WTC11 (cell line): ENCODE results near the gene TNIP3. TPM values are rescaled to one million over a fixed set of nuclear protein-coding genes. Genes with fewer than 3 reads are reported as not detected.

Source experiments
- ATAC-seq: fragments of 200-7000 bp; cut with Tn5 transposase; 2 replicates; pipeline ENCODE4 v1.10.0; 2021; ENCODE audit warnings: mild to moderate bottlenecking, moderate library complexity
- CTCF ChIA-PET: fragments of 300-600 bp; sonication (Branson Sonifier 250); formaldehyde crosslinking; loops from one replicate; lab custom pipeline; 2021; ENCODE audit warnings: antibody characterized with exemption; lab: Charles Lee
- POLR2A ChIA-PET: fragments of 350-600 bp; sonication (Branson Sonifier 250); formaldehyde crosslinking; loops from one replicate; lab custom pipeline; 2021; ENCODE audit warnings: antibody characterized with exemption; lab: Charles Lee
- DNase-seq: peaks from one replicate; pipeline ENCODE4 v3.0.0; 2021; ENCODE audit warnings: low spot score
- H3K27ac Mint-ChIP-seq: 2 replicates; pipeline ENCODE4 v1.8.0; 2021; ENCODE audit warnings: mixed read lengths
- H3K27me3 Mint-ChIP-seq: 2 replicates; pipeline ENCODE4 v1.8.0; 2021; ENCODE audit warnings: low read depth, mild to moderate bottlenecking, moderate library complexity, mixed read lengths
- H3K36me3 Mint-ChIP-seq: 2 replicates; pipeline ENCODE4 v1.8.0; 2021; ENCODE audit warnings: mixed read lengths
- H3K4me1 Mint-ChIP-seq: 2 replicates; pipeline ENCODE4 v1.8.0; 2022; ENCODE audit warnings: mixed read lengths
- H3K4me3 Mint-ChIP-seq: 2 replicates; pipeline ENCODE4 v1.8.0; 2021; ENCODE audit warnings: mild to moderate bottlenecking, moderate library complexity, mixed read lengths
- H3K9me3 Mint-ChIP-seq: 2 replicates; pipeline ENCODE4 v1.8.0; 2021; ENCODE audit warnings: mixed read lengths
- FOXP4 ChIP-seq: sonication (generic); formaldehyde crosslinking; IDR thresholded peaks from 2 replicates; pipeline ENCODE4 v1.8.0; 2022; ENCODE audit warnings: mild to moderate bottlenecking, missing genetic modification reagents
- JAZF1 ChIP-seq: fragments of 250-450 bp; sonication (Bioruptor Pico); IDR thresholded peaks from 2 replicates; pipeline ENCODE4 v1.9.0; 2021; ENCODE audit warnings: moderate library complexity, mild to moderate bottlenecking, inconsistent platforms
- ZNF425 ChIP-seq: fragments of 250-450 bp; sonication (Bioruptor Pico); conservative IDR thresholded peaks from 2 replicates; pipeline ENCODE4 v1.9.0; 2021; ENCODE audit warnings: mild to moderate bottlenecking
- total RNA-seq: library from RNA; stranded (reverse); gene quantifications from 3 replicates; pipeline ENCODE4 v1.2.3, GENCODE V29; 2021
- TF ChIP-seq, protein P1 (sequence below): sonication (generic); formaldehyde crosslinking; conservative IDR thresholded peaks from 2 replicates; pipeline ENCODE4 v1.8.1; 2022; ENCODE audit warnings: mild to moderate bottlenecking, missing genetic modification reagents
- TF ChIP-seq, protein P2 (sequence below): fragments of 250-450 bp; sonication (Bioruptor Pico); IDR thresholded peaks from 2 replicates; pipeline ENCODE4 v1.9.0; 2021; ENCODE audit warnings: mild to moderate bottlenecking

TNIP3 gene
- total RNA-seq, 1 experiment from 2014 or later: not detected

- TF ChIP-seq, protein P1, sequence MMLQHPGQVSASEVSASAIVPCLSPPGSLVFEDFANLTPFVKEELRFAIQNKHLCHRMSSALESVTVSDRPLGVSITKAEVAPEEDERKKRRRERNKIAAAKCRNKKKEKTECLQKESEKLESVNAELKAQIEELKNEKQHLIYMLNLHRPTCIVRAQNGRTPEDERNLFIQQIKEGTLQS (CRISPR knock-in tag): no peak
Observed at GRCh38 chr4:121093261-121093660, 70.9 kb downstream of the TNIP3 start (continued).

DNA sequence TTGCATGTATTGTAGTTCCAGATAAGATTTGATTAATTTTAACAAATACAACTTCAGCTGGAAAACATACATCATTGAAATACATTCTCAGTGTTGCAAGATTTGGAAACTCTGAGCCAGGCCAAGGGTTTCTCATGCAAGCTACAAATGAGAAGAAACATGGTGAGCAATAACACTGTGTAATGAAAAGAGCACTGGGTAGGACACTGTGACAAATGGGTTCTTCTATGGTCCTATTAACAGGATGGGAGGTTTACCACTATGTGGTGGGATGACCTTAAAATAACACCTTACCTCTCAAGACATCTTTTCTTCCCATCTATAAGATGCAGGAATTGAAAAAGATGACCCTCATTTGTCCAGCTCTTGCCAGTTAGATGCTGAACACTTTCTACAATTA is 72.2 kb downstream of the TNIP3 start:
- no peak for ATAC-seq
- Mint-ChIP-seq H3K4me1 (no peaks in the 10 kb centered on the region), H3K27ac (no peak overlapping the region), H3K27me3 (no peaks in the 10 kb centered on the region), H3K4me3 (no peak overlapping the region), H3K36me3 (no peaks in the 10 kb centered on the region), H3K9me3 (no peaks in the 10 kb centered on the region)
- POLR2A ChIA-PET: no interaction called here
- CTCF ChIA-PET: no interaction called here
- DNase-seq: no peak
- TF ChIP-seq JAZF1: no peak
- TF ChIP-seq, protein P2, sequence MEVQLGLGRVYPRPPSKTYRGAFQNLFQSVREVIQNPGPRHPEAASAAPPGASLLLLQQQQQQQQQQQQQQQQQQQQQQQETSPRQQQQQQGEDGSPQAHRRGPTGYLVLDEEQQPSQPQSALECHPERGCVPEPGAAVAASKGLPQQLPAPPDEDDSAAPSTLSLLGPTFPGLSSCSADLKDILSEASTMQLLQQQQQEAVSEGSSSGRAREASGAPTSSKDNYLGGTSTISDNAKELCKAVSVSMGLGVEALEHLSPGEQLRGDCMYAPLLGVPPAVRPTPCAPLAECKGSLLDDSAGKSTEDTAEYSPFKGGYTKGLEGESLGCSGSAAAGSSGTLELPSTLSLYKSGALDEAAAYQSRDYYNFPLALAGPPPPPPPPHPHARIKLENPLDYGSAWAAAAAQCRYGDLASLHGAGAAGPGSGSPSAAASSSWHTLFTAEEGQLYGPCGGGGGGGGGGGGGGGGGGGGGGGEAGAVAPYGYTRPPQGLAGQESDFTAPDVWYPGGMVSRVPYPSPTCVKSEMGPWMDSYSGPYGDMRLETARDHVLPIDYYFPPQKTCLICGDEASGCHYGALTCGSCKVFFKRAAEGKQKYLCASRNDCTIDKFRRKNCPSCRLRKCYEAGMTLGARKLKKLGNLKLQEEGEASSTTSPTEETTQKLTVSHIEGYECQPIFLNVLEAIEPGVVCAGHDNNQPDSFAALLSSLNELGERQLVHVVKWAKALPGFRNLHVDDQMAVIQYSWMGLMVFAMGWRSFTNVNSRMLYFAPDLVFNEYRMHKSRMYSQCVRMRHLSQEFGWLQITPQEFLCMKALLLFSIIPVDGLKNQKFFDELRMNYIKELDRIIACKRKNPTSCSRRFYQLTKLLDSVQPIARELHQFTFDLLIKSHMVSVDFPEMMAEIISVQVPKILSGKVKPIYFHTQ: no peak
- TF ChIP-seq ZNF425 (CRISPR knock-in tag): no peak
- no peak for TF ChIP-seq FOXP4 (CRISPR knock-in tag)

- ATAC-seq: no peak
- Mint-ChIP-seq H3K36me3 (no peaks in the 10 kb centered on the region), H3K9me3 (peaks cover 9% of the 10 kb centered on the region; the same call in 1 of the 2 replicates), H3K27ac (no peak overlapping the region), H3K27me3 (no peaks in the 10 kb centered on the region), H3K4me3 (no peak overlapping the region), H3K4me1 (peaks cover 5% of the 10 kb centered on the region; the same call in 1 of the 2 replicates)
- ChIA-PET POLR2A (no interaction called here), CTCF (interaction anchor here (1.6 kb wide), 1 partner anchor 18 kb away, joined by 4 read pairs; no protein-coding TSS in a partner anchor)
- TF ChIP-seq FOXP4 (CRISPR knock-in tag): no peak
- no peak for DNase-seq
Observed at GRCh38 chr4:121088867-121089266, 75.3 kb downstream of the TNIP3 start.

Other genes starting within 250 kb of the TNIP3 start
- 31.3 to 47.0 TPM (median 32.5 TPM) in 3 replicates for gene PRDM5, start 241.6 kb downstream of the TNIP3 start, total RNA-seq
- gene NDNF, start 91.8 kb downstream of the TNIP3 start, total RNA-seq: 2.3 to 2.5 TPM (median 2.4 TPM) in 3 replicates
- 0.41 to 0.73 TPM (median 0.68 TPM) in 3 replicates for gene QRFPR, start 216.7 kb upstream of the TNIP3 start, total RNA-seq